Measurements from ENCODE around the gene TNFRSF11A.

Gene TNFRSF11A

GRCh38 chr18:62388855-62389760 lies 64.0 kb downstream of the TNFRSF11A start:
- TF ChIP-seq CTCF (IDR thresholded peaks at IDR 0.05), result no peak

GRCh38 chr18:62389761-62390481 lies 64.8 kb downstream of the TNFRSF11A start:
- TF ChIP-seq CTCF (IDR thresholded peaks at IDR 0.05), result no peak

- no peak for TF ChIP-seq CTCF (IDR thresholded peaks at IDR 0.05)
Measured at GRCh38 chr18:62394006-62394763, 69.1 kb downstream of the TNFRSF11A start.

GRCh38 chr18:62396381-62396780 lies 71.3 kb downstream of the TNFRSF11A start:
- TF ChIP-seq CTCF (IDR thresholded peaks at IDR 0.05), result no peak

- no peak for TF ChIP-seq CTCF (IDR thresholded peaks at IDR 0.05)
Measured at GRCh38 chr18:62396967-62397366, 71.9 kb downstream of the TNFRSF11A start.

GRCh38 chr18:62398291-62398690 lies 73.2 kb downstream of the TNFRSF11A start:
- TF ChIP-seq CTCF (IDR thresholded peaks at IDR 0.05), result no peak

GRCh38 chr18:62399276-62399675 lies 74.2 kb downstream of the TNFRSF11A start:
- TF ChIP-seq CTCF (IDR thresholded peaks at IDR 0.05), result no peak

Measured in LNCAP (cell line).